RCC 7860 (cell line): ENCODE data around the gene MLLT1.
A peak's percentile ranks its signal among the peaks of the same experiment; 100 is the strongest.

ENCODE experiments used
- DNase-seq: peaks from one replicate; pipeline ENCODE4 v3.0.0-alpha.2; 2015; ENCODE audit warnings: low spot score
- FAIRE-seq: peaks from 2 replicates; lab custom pipeline; 2012; peaks lifted over from hg19 to GRCh38; lab: Jason Lieb, UNC

The MLLT1 gene

DNA sequence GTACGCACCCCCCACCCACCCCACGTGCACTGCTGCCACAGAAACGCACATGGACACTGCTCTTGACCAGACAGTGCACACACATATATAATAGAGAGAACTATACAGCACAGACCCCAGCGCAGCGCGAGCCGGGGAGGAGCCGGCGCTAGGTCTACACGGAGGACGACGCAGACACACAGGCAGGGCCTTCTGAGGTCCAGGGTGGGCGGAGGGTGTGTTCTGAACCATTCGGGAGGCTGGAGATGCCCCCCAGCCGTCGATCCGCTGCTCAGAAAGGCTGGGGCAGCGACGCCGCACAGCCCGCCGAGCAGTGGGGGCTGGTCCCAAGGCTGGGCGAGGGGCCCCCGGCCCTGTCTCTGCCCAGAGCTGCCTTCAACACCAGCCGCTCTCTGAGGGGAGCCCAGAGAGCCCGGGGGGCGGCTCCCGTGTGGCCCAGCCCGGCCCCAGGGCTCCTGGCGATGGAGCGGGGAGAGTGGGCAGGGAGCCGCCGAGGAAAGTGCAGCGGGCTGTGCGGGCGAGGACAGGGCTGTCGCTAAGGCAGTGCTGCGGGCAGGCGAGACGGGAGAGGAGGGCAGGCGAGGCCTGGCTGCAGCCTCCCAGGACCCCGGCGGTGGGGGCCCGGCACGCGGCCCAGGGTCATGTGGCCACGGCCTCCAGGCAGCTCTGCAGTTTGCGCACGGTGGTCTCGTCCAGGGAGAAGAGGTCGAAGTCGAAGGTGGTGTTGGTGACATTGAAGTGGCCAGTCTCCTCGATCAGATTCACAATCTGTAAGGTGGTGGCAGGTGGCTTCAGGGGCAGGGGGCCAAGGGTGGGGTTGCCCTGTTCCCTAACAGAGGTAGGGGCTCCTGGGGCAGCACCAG, 67.1 kb downstream of the MLLT1 start:
- DNase-seq (no peak), FAIRE-seq (no peak)

DNA sequence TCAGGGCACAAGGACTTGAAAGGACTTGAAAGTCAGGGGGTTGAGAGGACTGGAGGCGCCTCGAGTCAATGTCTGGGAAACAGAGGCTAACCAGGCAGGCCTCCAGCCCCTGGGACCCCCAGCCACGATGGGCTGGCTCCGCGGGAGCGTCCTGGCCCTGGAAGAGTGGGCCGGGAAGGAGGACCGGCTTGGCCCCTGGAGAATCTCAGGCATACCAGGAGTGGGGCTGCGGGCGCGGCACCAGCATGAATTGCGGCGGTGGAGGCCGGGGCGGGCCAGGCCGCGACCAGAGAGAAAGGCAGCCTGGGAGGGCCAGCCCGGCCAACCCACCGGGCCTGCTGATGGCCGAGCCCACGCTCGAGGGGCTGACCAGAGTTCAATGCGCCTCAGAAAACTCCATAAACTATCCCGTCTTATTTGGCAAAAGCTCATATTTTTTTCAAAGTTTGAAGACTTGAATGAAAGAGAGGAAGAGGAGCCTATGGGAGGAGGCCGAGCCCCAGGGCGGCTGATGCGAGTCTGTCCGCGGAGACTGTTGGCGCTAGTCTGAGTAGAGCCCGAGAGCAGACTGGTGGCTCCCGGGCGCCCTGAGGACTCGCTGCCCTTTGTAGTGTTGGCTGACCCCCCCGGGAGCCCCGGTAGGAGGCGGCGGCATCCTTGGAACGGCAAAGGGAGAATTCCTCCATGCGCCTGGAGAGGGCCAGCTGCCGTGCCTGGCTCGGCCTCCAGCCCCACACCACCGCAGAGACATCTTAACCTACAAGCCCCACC, 68.0 kb downstream of the MLLT1 start:
- FAIRE-seq (no peak), DNase-seq (no peak)

- FAIRE-seq: no peak
- no peak for DNase-seq
Measured at GRCh38 chr19:6210721-6211600, 68.8 kb downstream of the MLLT1 start.

DNA sequence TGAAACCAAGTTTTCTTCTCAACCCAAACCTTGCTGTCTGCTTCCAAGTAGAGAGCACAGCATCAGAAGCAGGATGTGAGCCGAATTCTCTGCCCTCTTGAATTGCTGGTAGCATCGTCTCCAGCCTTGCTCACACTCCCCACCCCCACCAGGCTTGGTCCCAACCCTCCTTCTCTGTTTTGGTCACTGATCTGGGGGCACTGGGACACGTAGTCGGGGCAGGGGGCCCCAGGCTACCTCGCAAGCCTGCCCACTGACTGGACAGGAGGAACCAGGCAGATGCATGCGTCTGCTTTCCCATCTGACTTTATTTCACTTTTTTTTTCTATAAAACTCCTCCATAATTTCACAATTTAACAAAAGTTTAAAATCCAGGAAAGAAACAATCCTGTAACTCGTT, 69.7 kb downstream of the MLLT1 start:
- DNase-seq (no peak), FAIRE-seq (no peak)

DNA sequence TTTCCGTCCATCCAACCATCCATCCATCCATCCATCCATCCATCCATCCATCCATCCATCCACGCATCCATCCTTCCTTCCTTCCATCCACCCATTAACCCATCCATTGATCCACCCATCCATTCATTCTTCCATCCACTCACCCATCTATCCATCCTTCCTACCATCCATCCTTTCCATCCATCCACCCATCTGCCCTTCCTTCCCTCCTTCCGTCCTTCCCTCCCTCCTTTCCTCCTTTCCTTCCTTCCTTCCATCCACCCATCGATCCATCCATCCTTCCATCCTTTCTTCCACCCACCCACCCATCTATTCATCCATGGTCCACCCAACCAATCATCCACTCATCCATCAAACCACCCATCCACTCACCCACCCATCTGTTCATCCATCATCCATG, 70.1 kb downstream of the MLLT1 start:
- DNase-seq (no peak), FAIRE-seq (no peak)

DNA sequence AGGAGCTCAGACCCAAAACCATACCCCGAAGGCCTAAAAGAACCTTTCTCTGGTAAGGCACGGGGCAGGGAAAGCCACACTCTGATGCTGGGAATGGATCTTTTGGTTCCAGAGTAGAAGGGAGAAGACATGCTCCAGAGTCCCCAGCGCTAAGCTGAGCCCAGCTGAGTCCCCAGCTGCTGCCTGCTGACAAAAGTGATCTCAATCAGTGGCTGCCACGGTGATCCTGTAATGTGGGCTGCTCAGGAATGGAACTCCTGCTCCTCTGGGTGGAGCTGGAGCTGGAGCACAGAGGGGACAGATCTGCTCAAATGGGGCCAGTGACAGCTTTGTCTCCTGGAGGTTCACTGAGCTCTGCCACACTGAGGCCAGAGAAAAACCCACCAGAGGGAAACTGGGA, 70.5 kb downstream of the MLLT1 start:
- FAIRE-seq (no peak), DNase-seq (no peak)

GRCh38 chr19:6204866-6205723, 74.7 kb downstream of the MLLT1 start:
- DNase-seq (no peak), FAIRE-seq (no peak)

DNA sequence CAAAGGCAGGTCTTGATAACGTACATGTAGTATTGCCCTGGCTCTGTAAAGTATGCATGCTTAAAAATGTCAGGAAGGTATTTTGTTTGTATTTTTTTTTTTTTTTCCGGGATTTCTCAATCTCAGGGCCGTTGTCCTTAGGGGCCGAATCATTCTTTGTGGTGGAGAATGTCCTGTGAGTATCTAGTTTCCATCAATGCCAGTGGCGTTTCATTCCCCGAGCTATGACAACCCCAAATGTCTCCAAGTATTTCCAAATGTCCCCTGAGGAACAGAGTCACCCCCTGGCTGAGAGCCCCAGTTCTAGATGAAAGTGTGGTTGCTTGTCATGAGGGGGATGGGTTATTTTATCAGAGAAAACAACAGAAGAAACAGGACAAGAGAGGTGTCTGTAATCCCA, 75.6 kb downstream of the MLLT1 start:
- FAIRE-seq: no peak

DNA sequence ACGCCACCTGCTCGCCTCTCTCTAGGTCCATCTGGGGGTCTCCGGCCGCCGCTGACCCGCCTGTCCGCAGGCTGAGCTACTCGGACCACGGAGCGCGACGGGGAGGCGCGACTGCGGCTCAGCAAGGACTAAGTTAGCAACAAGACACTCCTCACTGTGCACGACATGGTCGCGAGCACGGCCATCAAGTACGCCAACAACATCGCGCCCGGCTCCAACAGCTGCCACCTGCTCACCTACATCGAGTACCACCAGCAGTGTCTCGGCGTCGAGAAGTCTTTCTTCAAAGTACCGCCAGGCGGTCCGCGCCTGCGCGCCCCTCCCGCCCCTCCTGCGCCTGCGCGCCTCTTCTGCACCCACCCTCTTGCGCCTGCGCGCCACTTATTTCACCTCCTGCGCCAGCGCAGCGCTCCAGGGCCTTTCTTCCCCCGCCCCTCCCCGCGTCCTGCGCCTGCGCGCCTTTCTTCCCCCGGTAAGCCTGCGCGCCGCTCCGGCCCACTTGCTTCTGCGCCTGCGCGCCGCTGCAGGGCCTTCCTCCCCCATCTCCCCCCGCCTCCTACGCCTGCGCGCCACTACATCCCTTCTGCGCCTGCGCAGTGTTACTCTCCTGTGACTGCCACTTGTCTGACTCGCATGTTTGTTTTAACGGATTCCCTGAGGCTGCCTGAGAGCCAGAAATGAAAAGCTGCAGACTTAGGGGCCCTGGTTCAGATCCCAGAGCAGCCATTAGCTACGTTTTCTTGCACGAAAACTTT, 80.4 kb downstream of the MLLT1 start:
- DNase-seq (peak; percentile 99), FAIRE-seq (peak; percentile 76)

More for the DNA sequence above, 75.6 kb downstream of the MLLT1 start:
- no peak for DNase-seq

DNA sequence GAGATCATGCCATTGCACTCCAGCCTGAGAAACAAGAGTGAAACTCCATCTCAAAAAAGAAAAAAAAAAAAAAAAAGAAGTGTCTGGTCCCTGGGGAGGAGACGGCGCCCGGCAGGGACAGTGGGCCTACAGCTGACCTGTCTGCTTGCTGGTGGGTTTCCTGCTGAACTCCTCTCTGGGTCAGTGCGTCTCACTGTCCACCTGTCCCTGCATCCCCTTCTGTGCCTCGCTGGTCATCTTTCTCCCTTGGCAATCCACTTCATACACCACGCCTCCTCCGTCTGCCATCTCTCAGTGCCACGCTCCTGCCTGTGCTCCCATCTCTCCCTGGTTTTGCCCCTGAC, 80.9 kb downstream of the MLLT1 start:
- no peak for DNase-seq
- FAIRE-seq: no peak

DNA sequence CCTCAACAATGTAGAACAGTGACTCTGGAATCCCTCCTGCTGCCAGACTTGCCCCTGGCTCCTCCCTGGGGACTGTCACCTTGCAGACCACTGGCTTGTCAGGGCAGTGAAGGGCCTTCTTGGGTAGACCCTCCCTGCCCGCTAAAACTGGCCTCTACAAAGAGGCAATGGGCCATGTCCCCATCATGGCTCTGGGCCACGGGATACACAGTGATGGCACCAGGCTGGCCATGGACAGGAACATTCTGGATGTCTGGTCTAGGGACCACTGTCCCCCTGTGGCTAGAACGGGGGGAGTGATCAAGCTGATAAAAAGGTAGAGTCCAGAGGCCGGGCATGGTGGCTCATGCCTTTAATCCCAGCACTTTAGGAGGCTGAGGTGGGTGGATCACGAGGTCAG, 83.4 kb downstream of the MLLT1 start:
- FAIRE-seq (no peak), DNase-seq (no peak)

GRCh38 chr19:6188811-6189210, 91.0 kb downstream of the MLLT1 start:
- DNase-seq (no peak), FAIRE-seq (no peak)

- DNase-seq (no peak), FAIRE-seq (no peak)
Measured at GRCh38 chr19:6187374-6187773, 92.4 kb downstream of the MLLT1 start.

- FAIRE-seq: peak; percentile 32
- DNase-seq: peak; percentile 52
Measured at GRCh38 chr19:6185835-6186834, 93.6 kb downstream of the MLLT1 start.

DNA sequence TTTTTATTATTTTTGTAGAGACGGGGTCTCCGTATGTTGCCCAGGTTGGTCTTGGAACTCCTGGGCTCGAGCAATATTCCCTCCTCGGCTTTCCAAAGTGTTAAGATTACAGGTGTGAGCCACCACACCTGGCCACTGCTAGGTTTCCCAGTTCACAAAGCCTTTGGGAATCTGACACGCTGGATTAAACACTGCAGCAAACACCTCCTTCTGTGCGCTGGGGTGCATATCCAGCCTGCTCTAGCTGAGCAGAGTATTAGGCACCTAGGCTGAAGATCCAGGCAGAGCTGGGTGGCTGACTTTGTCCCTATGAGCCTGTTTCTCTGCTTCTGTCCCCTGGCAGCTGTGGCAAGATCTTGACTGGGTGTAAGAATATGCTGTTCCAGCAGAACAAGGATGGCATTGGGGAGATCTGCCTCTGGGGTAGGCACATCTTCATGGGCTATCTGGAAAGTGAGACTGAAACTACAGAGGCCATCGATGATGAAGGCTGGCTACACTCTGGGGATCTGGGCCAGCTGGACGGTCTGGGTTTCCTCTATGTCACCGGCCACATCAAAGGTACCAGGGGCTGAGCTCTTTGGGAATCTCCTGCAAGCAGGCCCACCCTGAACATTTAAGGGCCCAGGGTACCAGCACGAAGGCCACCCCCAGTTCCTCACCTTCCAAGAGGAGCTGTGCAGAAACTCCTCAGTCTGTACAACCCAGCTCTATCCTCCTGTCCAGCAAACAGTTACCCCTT, 94.5 kb downstream of the MLLT1 start:
- no peak for FAIRE-seq
- DNase-seq: no peak

- no peak for DNase-seq
- FAIRE-seq: no peak
Measured at GRCh38 chr19:6181119-6181518, 98.7 kb downstream of the MLLT1 start.

GRCh38 chr19:6173190-6173589, 106.6 kb downstream of the MLLT1 start:
- DNase-seq (no peak), FAIRE-seq (no peak)
